KMS-11 (cell line): Measurements from ENCODE around the gene DCBLD2.
A peak's percentile ranks its signal among the peaks of the same experiment; 100 is the strongest.

Experiments used
- H2AFZ ChIP-seq: fragments of 200-600 bp; sonication (generic); 2 replicates; pipeline ENCODE4 v1.6.1; 2016; ENCODE audit warnings: antibody characterized with exemption, mixed run types, low read depth
- H3K27ac ChIP-seq: fragments of 200-600 bp; sonication (generic); 2 replicates; pipeline ENCODE4 v1.6.1; 2016; ENCODE audit warnings: mild to moderate bottlenecking, mixed run types
- H3K27me3 ChIP-seq: fragments of 200-600 bp; sonication (generic); 2 replicates; pipeline ENCODE4 v1.6.1; 2017; ENCODE audit warnings: mild to moderate bottlenecking, low read depth, mixed run types, moderate library complexity; ENCODE audit not compliant: insufficient read depth
- H3K36me3 ChIP-seq: fragments of 200-600 bp; sonication (generic); 2 replicates; pipeline ENCODE4 v1.6.1; 2017; ENCODE audit warnings: mild to moderate bottlenecking, mixed run types; ENCODE audit not compliant: insufficient read depth
- H3K4me1 ChIP-seq: fragments of 200-600 bp; sonication (generic); 2 replicates; pipeline ENCODE4 v1.6.1; 2016; ENCODE audit warnings: mild to moderate bottlenecking, low read depth, mixed run types; ENCODE audit not compliant: poor library complexity, severe bottlenecking
- H3K4me2 ChIP-seq: fragments of 200-600 bp; sonication (generic); 2 replicates; pipeline ENCODE4 v1.7.0; 2016; ENCODE audit warnings: mild to moderate bottlenecking, mixed run types
- H3K4me3 ChIP-seq: fragments of 200-600 bp; sonication (generic); IDR thresholded peaks from 2 replicates; pipeline ENCODE4 v1.6.1; 2017; ENCODE audit warnings: low read depth, low read length, mixed read lengths; ENCODE audit not compliant: insufficient read depth
- H3K79me2 ChIP-seq: fragments of 200-600 bp; sonication (generic); 2 replicates; pipeline ENCODE4 v1.6.1; 2016; ENCODE audit warnings: low read depth, mixed run types; ENCODE audit not compliant: insufficient read depth
- H3K9ac ChIP-seq: fragments of 200-600 bp; sonication (generic); 2 replicates; pipeline ENCODE4 v1.6.1; 2016; ENCODE audit warnings: mild to moderate bottlenecking, mixed run types
- H4K20me1 ChIP-seq: fragments of 200-600 bp; sonication (generic); 2 replicates; pipeline ENCODE4 v1.6.1; 2016; ENCODE audit warnings: mild to moderate bottlenecking, mixed run types; ENCODE audit not compliant: insufficient read depth
- CTCF ChIP-seq: fragments of 200-600 bp; sonication (generic); conservative IDR thresholded peaks from 2 replicates; pipeline ENCODE4 v1.6.1; 2017; ENCODE audit warnings: low read depth, mild to moderate bottlenecking, antibody characterized with exemption, low read length, moderate library complexity, mixed read lengths

The DCBLD2 gene

GRCh38 chr3:98766924-98767323 lies 134.6 kb downstream of the DCBLD2 start:
- Histone ChIP-seq H3K36me3 (no peaks in the 10 kb centered on the region), H3K79me2 (peaks cover 55% of the 10 kb centered on the region), H3K27ac (no peak overlapping the region; the same call in 1 of the 2 replicates), H2AFZ (no peak overlapping the region), H3K4me1 (peaks cover 100% of the 10 kb centered on the region), H3K4me2 (peak overlapping the region; percentile 74), H3K9ac (no peak overlapping the region), H4K20me1 (no peaks in the 10 kb centered on the region), H3K27me3 (no peaks in the 10 kb centered on the region), H3K4me3 (no peak overlapping the region)
- no peak for TF ChIP-seq CTCF

- peak overlapping the region; percentile 95 for H3K4me2 ChIP-seq
- no peaks in the 10 kb centered on the region for H3K27me3 ChIP-seq
- H3K9ac ChIP-seq, result no peak overlapping the region
- H2AFZ ChIP-seq, result no peak overlapping the region
- peak overlapping the region; percentile 68; the same call in 1 of the 2 replicates for H3K27ac ChIP-seq
- H3K79me2 ChIP-seq, result peaks cover 58% of the 10 kb centered on the region
- TF ChIP-seq CTCF, result no peak
- no peaks in the 10 kb centered on the region for H4K20me1 ChIP-seq
- peaks cover 100% of the 10 kb centered on the region for H3K4me1 ChIP-seq
- H3K4me3 ChIP-seq, result no peak overlapping the region
- H3K36me3 ChIP-seq, result no peaks in the 10 kb centered on the region
Observed at GRCh38 chr3:98765721-98766120, 135.8 kb downstream of the DCBLD2 start.

GRCh38 chr3:98764472-98764884 lies 137.0 kb downstream of the DCBLD2 start:
- H3K27me3 ChIP-seq, result no peaks in the 10 kb centered on the region
- peaks cover 67% of the 10 kb centered on the region for H3K79me2 ChIP-seq
- H3K27ac ChIP-seq, result peak overlapping the region; percentile 68
- no peak for TF ChIP-seq CTCF
- no peak overlapping the region for H2AFZ ChIP-seq
- H3K9ac ChIP-seq, result peak overlapping the region; percentile 9; the same call in 1 of the 2 replicates
- H3K4me1 ChIP-seq, result peaks cover 100% of the 10 kb centered on the region
- H4K20me1 ChIP-seq, result no peaks in the 10 kb centered on the region
- no peak overlapping the region for H3K4me3 ChIP-seq
- H3K4me2 ChIP-seq, result peak overlapping the region; percentile 95
- no peaks in the 10 kb centered on the region for H3K36me3 ChIP-seq

- Histone ChIP-seq H3K4me1 (peaks cover 100% of the 10 kb centered on the region), H2AFZ (no peak overlapping the region), H3K4me2 (peak overlapping the region; percentile 95), H3K27ac (peak overlapping the region; percentile 68), H3K9ac (peak overlapping the region; percentile 9; the same call in 1 of the 2 replicates), H4K20me1 (no peaks in the 10 kb centered on the region), H3K36me3 (no peaks in the 10 kb centered on the region; the same call in 1 of the 2 replicates), H3K4me3 (no peak overlapping the region), H3K79me2 (peaks cover 67% of the 10 kb centered on the region), H3K27me3 (no peaks in the 10 kb centered on the region)
- no peak for TF ChIP-seq CTCF
Observed at GRCh38 chr3:98763819-98764418, 137.6 kb downstream of the DCBLD2 start.
